HepG2 (cell line): ENCODE data around the gene OBP2A. TPM values are rescaled to one million over a fixed set of nuclear protein-coding genes. Genes with fewer than 3 reads are reported as not detected.

Experiments
- ATAC-seq: fragments of 200-7000 bp; cut with Tn5 transposase; 3 replicates; pipeline ENCODE4 v1.9.1; 2020; ENCODE audit warnings: mild to moderate bottlenecking, moderate library complexity
- BruUV-seq: library from RNA; stranded (reverse); fragments of 400-500 nt; replicated peaks from 2 replicates; lab custom pipeline; 2021; lab: Mats Ljungman, UMichigan
- CTCF ChIA-PET: fragments of 300-600 bp; formaldehyde crosslinking; extraction: SDS; loops from one replicate; lab custom pipeline; 2021; ENCODE audit warnings: low total read pairs, inconsistent platforms, low intra/inter-chr PET ratio; lab: Yijun Ruan, JAX
- POLR2A ChIA-PET: fragments of 350-600 bp; sonication (Branson Sonifier 250); formaldehyde crosslinking; loops from one replicate; lab custom pipeline; 2020; ENCODE audit warnings: antibody characterized with exemption, inconsistent platforms; lab: Yijun Ruan, JAX
- DNase-seq: peaks from one replicate; pipeline ENCODE4 v3.0.0-alpha.2; 2015; ENCODE audit warnings: low spot score
- FAIRE-seq: peaks from 3 replicates; lab custom pipeline; 2011; peaks lifted over from hg19 to GRCh38; lab: Jason Lieb, UNC
- H2AFZ ChIP-seq: one replicate; pipeline ENCODE4 v1.6.1; 2011; ENCODE audit warnings: low read length, inconsistent platforms
- H3K27ac ChIP-seq: fragments of 300-600 bp; 3 replicates; pipeline ENCODE4 v1.8.0; 2011; ENCODE audit warnings: mixed run types, mild to moderate bottlenecking, mixed read lengths, low read length, inconsistent platforms; ENCODE audit not compliant: insufficient read depth; ENCODE audit errors: extremely low read length
- H3K27me3 ChIP-seq, 2 experiments: fragments of 200-600 bp in 1 of 2; 2 replicates in 1 of 2; 3 replicates in 1 of 2; pipeline versions ENCODE4 v1.6.0 to v1.8.0; 2011; ENCODE audit warnings: low read length in 2 of 2, mild to moderate bottlenecking in 2 of 2, moderate library complexity in 2 of 2, inconsistent platforms in 1 of 2; ENCODE audit not compliant: insufficient read depth in 2 of 2, control insufficient read depth in 1 of 2
- H3K36me3 ChIP-seq, 2 experiments: fragments of 200-600 bp in 1 of 2; replicated peaks in 1 of 2; 2 replicates in 1 of 2; 3 replicates in 1 of 2; pipeline versions ENCODE4 v1.5.1 to v1.8.0; 2011; ENCODE audit warnings: low read length in 2 of 2, inconsistent platforms in 1 of 2; ENCODE audit not compliant: insufficient read depth in 2 of 2, control insufficient read depth in 1 of 2
- H3K4me1 ChIP-seq: 2 replicates; pipeline ENCODE4 v1.5.1; 2012; ENCODE audit warnings: low read length, inconsistent platforms; ENCODE audit not compliant: insufficient read depth
- H3K4me2 ChIP-seq: 2 replicates; pipeline ENCODE4 v1.6.0; 2011; ENCODE audit warnings: low read depth, low read length, inconsistent platforms
- H3K4me3 ChIP-seq, 3 experiments: fragments of 200-600 bp in 1 of 3; sonication (generic), shearing (Covaris generic) in 1 of 3; replicated peaks in 1 of 3; 2 replicates each; pipeline ENCODE4 v1.5.1; 2011 to 2016; ENCODE audit warnings: low read length in 3 of 3, inconsistent platforms in 2 of 3, low read depth in 2 of 3, mild to moderate bottlenecking in 2 of 3, control low read depth in 1 of 3, mixed read lengths in 1 of 3; ENCODE audit not compliant: insufficient read depth in 1 of 3
- H3K79me2 ChIP-seq: one replicate; pipeline ENCODE4 v1.6.1; 2011; ENCODE audit warnings: low read length, inconsistent platforms; ENCODE audit not compliant: insufficient read depth
- H3K9ac ChIP-seq: 2 replicates; pipeline ENCODE4 v1.6.0; 2011; ENCODE audit warnings: mild to moderate bottlenecking, low read depth, low read length, inconsistent platforms; ENCODE audit not compliant: insufficient read depth
- H3K9me3 ChIP-seq: 2 replicates; pipeline ENCODE4 v1.5.1; 2012; ENCODE audit warnings: mild to moderate bottlenecking, low read length
- H4K20me1 ChIP-seq: 2 replicates; pipeline ENCODE4 v1.6.0; 2011; ENCODE audit warnings: inconsistent platforms, mild to moderate bottlenecking, low read length, moderate library complexity; ENCODE audit not compliant: insufficient read depth
- IRF2 ChIP-seq: IDR thresholded peaks from 2 replicates; pipeline ENCODE4 v1.6.1; 2018; ENCODE audit warnings: missing genetic modification reagents, missing compliant biosample characterization
- MTF2 ChIP-seq: sonication (generic); formaldehyde crosslinking; IDR thresholded peaks from 2 replicates; pipeline ENCODE4 v1.5.0; 2020; ENCODE audit warnings: missing genetic modification reagents, borderline replicate concordance
- TIGD3 ChIP-seq: sonication (generic); formaldehyde crosslinking; IDR thresholded peaks from 2 replicates; pipeline ENCODE4 v1.5.1; 2020; ENCODE audit warnings: mild to moderate bottlenecking, missing genetic modification reagents, borderline replicate concordance
- ZBTB20 ChIP-seq: sonication (generic); formaldehyde crosslinking; IDR thresholded peaks from 2 replicates; pipeline ENCODE4 v1.8.1; 2023; ENCODE audit warnings: missing genetic modification reagents, low read depth, mild to moderate bottlenecking, borderline replicate concordance
- ZNF136 ChIP-seq: sonication (generic); formaldehyde crosslinking; IDR thresholded peaks from 2 replicates; pipeline ENCODE4 v1.8.1; 2022; ENCODE audit warnings: low read depth, mild to moderate bottlenecking, moderate library complexity, missing genetic modification reagents
- ZNF224 ChIP-seq: sonication (generic); formaldehyde crosslinking; IDR thresholded peaks from 2 replicates; pipeline ENCODE4 v1.5.0; 2020; ENCODE audit warnings: mild to moderate bottlenecking, missing genetic modification reagents
- ZNF276 ChIP-seq: sonication (generic); formaldehyde crosslinking; IDR thresholded peaks from 2 replicates; pipeline ENCODE4 v1.4.0; 2020; ENCODE audit warnings: mild to moderate bottlenecking, low read depth, missing genetic modification reagents
- ZNF30 ChIP-seq: sonication (generic); formaldehyde crosslinking; IDR thresholded peaks from 2 replicates; pipeline ENCODE4 v1.5.0; 2020; ENCODE audit warnings: mild to moderate bottlenecking, missing genetic modification reagents
- ZNF546 ChIP-seq: sonication (generic); formaldehyde crosslinking; conservative IDR thresholded peaks from 2 replicates; pipeline ENCODE4 v1.8.1; 2023; ENCODE audit warnings: mild to moderate bottlenecking, missing genetic modification reagents
- ZNF740 ChIP-seq: sonication (generic); formaldehyde crosslinking; IDR thresholded peaks from 2 replicates; pipeline ENCODE4 v1.4.0; 2020; ENCODE audit warnings: missing genetic modification reagents
- ZNF761 ChIP-seq: sonication (generic); formaldehyde crosslinking; conservative IDR thresholded peaks from 2 replicates; pipeline ENCODE4 v1.4.0; 2020; ENCODE audit warnings: mild to moderate bottlenecking, missing genetic modification reagents
- WGBS: methylation state at CpG from one replicate; pipeline ENCODE4 v1.1.6; 2017; ENCODE audit warnings: low lambda C conversion rate; 5-methylcytosine and 5-hydroxymethylcytosine counted together
- in situ Hi-C: cut with HindIII; loops from 2 replicates; pipeline ENCODE4 v1.10.0; 2017; ENCODE audit warnings: low pct_unique_long_range_greater_than_20kb; ENCODE audit not compliant: extremely low pct_ligation_motif_present
- intact Hi-C: fragments of 100-400 bp; cut with micrococcal nuclease; formaldehyde crosslinking; loops from one replicate; pipeline ENCODE4 v1.10.0; 2022; ENCODE audit not compliant: unreplicated experiment
- polyA plus RNA-seq, 8 experiments: library from polyadenylated mRNA; depleted of rRNA in 3 of 8; stranded (reverse) in 7 of 8; unstranded in 1 of 8; fragments of >200 nt; fragmentation: Illumina TruSeq in 4 of 8; extraction: Trizol in 4 of 8; gene quantifications; 2 replicates each; pipeline versions ENCODE4 v1.2.1 to v1.2.3, GENCODE V29; 2011 to 2016; ENCODE audit warnings: low read depth in 4 of 8, missing spikeins in 1 of 8, mixed read lengths in 1 of 8; ENCODE audit not compliant: insufficient read depth in 1 of 8
- total RNA-seq, 5 experiments: library from RNA; depleted of rRNA; stranded (reverse); fragments of >200 nt; fragmentation: Illumina TruSeq; extraction: Trizol; gene quantifications; 2 replicates each; pipeline ENCODE4 v1.2.3, GENCODE V29; 2016; ENCODE audit warnings: low read depth in 1 of 5
- TF ChIP-seq, protein P1 (sequence below): IDR thresholded peaks from 2 replicates; pipeline ENCODE4 v1.4.0; 2020; ENCODE audit warnings: mild to moderate bottlenecking, missing genetic modification reagents
- TF ChIP-seq, protein P2 (sequence below): IDR thresholded peaks from 2 replicates; pipeline ENCODE4 v1.6.1; 2018; ENCODE audit warnings: missing genetic modification reagents

Gene OBP2A
- total and polyA plus RNA-seq, 2 of the 13 experiments (the other 11 are each of a cell fraction or from before 2014, with no cell fraction given), result 0.32 TPM; not detected in 1

GRCh38 chr9:135515083-135515951 is 30.6 kb upstream of the OBP2A start:
- ATAC-seq, result no peak; the same call in 1 of the 3 replicates
- H3K4me3 ChIP-seq, result no peak overlapping the region
- no peak for DNase-seq
- in situ Hi-C loops, result no loop called here
- no peaks in the 10 kb centered on the region for H3K4me1 ChIP-seq
- FAIRE-seq, result no peak
- H3K4me2 ChIP-seq, result no peak overlapping the region
- intact Hi-C loops, result no loop called here
- BruUV-seq, result no TSS peak
- H3K36me3 ChIP-seq, result no peaks in the 10 kb centered on the region
- no peaks in the 10 kb centered on the region for H4K20me1 ChIP-seq
- no peak overlapping the region for H3K27ac ChIP-seq
- no peak overlapping the region for H2AFZ ChIP-seq
- no peaks in the 10 kb centered on the region for H3K79me2 ChIP-seq
- ChIA-PET CTCF (no interaction called here), POLR2A (no interaction called here)
- peaks cover 3 to 47% of the 10 kb centered on the region in 2 experiments; a peak in 4 of 5 replicates for H3K27me3 ChIP-seq
- no peaks in the 10 kb centered on the region for H3K9me3 ChIP-seq
- H3K9ac ChIP-seq, result no peak overlapping the region
- 49% methylated on average over 20 of the region's 31 CpGs for WGBS
- TF ChIP-seq ZNF224 (CRISPR knock-in tag), result no peak
- no peak for TF ChIP-seq ZNF546
- TF ChIP-seq MTF2 (CRISPR knock-in tag), result no peak
- TF ChIP-seq, protein P1, sequence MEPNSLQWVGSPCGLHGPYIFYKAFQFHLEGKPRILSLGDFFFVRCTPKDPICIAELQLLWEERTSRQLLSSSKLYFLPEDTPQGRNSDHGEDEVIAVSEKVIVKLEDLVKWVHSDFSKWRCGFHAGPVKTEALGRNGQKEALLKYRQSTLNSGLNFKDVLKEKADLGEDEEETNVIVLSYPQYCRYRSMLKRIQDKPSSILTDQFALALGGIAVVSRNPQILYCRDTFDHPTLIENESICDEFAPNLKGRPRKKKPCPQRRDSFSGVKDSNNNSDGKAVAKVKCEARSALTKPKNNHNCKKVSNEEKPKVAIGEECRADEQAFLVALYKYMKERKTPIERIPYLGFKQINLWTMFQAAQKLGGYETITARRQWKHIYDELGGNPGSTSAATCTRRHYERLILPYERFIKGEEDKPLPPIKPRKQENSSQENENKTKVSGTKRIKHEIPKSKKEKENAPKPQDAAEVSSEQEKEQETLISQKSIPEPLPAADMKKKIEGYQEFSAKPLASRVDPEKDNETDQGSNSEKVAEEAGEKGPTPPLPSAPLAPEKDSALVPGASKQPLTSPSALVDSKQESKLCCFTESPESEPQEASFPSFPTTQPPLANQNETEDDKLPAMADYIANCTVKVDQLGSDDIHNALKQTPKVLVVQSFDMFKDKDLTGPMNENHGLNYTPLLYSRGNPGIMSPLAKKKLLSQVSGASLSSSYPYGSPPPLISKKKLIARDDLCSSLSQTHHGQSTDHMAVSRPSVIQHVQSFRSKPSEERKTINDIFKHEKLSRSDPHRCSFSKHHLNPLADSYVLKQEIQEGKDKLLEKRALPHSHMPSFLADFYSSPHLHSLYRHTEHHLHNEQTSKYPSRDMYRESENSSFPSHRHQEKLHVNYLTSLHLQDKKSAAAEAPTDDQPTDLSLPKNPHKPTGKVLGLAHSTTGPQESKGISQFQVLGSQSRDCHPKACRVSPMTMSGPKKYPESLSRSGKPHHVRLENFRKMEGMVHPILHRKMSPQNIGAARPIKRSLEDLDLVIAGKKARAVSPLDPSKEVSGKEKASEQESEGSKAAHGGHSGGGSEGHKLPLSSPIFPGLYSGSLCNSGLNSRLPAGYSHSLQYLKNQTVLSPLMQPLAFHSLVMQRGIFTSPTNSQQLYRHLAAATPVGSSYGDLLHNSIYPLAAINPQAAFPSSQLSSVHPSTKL (CRISPR knock-in tag), result no peak
- no peak for TF ChIP-seq ZNF136 (CRISPR knock-in tag)
- TF ChIP-seq, protein P2, sequence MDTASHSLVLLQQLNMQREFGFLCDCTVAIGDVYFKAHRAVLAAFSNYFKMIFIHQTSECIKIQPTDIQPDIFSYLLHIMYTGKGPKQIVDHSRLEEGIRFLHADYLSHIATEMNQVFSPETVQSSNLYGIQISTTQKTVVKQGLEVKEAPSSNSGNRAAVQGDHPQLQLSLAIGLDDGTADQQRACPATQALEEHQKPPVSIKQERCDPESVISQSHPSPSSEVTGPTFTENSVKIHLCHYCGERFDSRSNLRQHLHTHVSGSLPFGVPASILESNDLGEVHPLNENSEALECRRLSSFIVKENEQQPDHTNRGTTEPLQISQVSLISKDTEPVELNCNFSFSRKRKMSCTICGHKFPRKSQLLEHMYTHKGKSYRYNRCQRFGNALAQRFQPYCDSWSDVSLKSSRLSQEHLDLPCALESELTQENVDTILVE (CRISPR knock-in tag), result no peak
- TF ChIP-seq ZNF30 (CRISPR knock-in tag), result no peak
- no peak for TF ChIP-seq TIGD3 (CRISPR knock-in tag)
- no peak for TF ChIP-seq IRF2
- TF ChIP-seq ZNF276 (CRISPR knock-in tag), result no peak
- no peak for TF ChIP-seq ZNF740 (CRISPR knock-in tag)
- no peak for TF ChIP-seq ZNF761 (CRISPR knock-in tag)
- no peak for TF ChIP-seq ZBTB20 (CRISPR knock-in tag)
